ENCODE measurements around the gene RARG.

The RARG gene

GRCh38 chr12:53222806-53223261 is 9.2 kb downstream of the RARG start:
- no peak for DNase-seq

GRCh38 chr12:53222170-53222721 is 9.8 kb downstream of the RARG start:
- no peak for DNase-seq

- DNase-seq, result no peak
These were observed 10.6 kb downstream of the RARG start for GRCh38 chr12:53221203-53222080.

GRCh38 chr12:53220694-53221202 is 11.3 kb downstream of the RARG start:
- peak; percentile 61 for DNase-seq

GRCh38 chr12:53219956-53220693 is 11.9 kb downstream of the RARG start:
- no peak for DNase-seq

- no peak for DNase-seq
These were observed 12.6 kb downstream of the RARG start for GRCh38 chr12:53219292-53219955.

- DNase-seq, result no peak
These were observed 13.3 kb downstream of the RARG start for GRCh38 chr12:53218551-53219291.

GRCh38 chr12:53217931-53218307 is 14.1 kb downstream of the RARG start:
- DNase-seq, result no peak

GRCh38 chr12:53217051-53217930 is 14.7 kb downstream of the RARG start:
- no peak for DNase-seq

- DNase-seq, result no peak
These were observed 16.5 kb downstream of the RARG start for GRCh38 chr12:53215497-53215896.

- no peak for DNase-seq
These were observed 17.1 kb downstream of the RARG start for GRCh38 chr12:53214687-53215455.

GRCh38 chr12:53214221-53214620 is 17.8 kb downstream of the RARG start:
- no peak for DNase-seq

GRCh38 chr12:53213348-53213747 is 18.7 kb downstream of the RARG start:
- no peak for DNase-seq

- no peak for DNase-seq
These were observed 19.1 kb downstream of the RARG start for GRCh38 chr12:53212931-53213330.

- no peak for DNase-seq
These were observed 20.3 kb downstream of the RARG start for GRCh38 chr12:53211476-53212381.

GRCh38 chr12:53210843-53211242 is 21.2 kb downstream of the RARG start:
- DNase-seq, result no peak

- DNase-seq, result no peak
These were observed 23.0 kb downstream of the RARG start for GRCh38 chr12:53208877-53209463.

- DNase-seq, result no peak
These were observed 23.6 kb downstream of the RARG start for GRCh38 chr12:53208435-53208834.

- no peak for DNase-seq
These were observed 25.0 kb downstream of the RARG start, which contains the start of gene ITGB7 for GRCh38 chr12:53207042-53207441. Gene ITGB7 (minus strand): TSS chr12:53207251. CDS start chr12:53200443, 6,808 bp downstream.
